Neural cell (in vitro differentiated cells): ENCODE measurements around the gene FAM227B. TPM values are rescaled to one million over a fixed set of nuclear protein-coding genes. Genes with fewer than 3 reads are reported as not detected.

ENCODE experiments used
- H2AFZ ChIP-seq: fragments of 200-600, 300-800 bp; sonication (generic), shearing (Covaris generic); 2 replicates; pipeline ENCODE4 v1.6.0; 2014; ENCODE audit warnings: low read depth, mild to moderate bottlenecking, antibody characterized with exemption, low read length, moderate library complexity
- H3F3A ChIP-seq: fragments of 200-600 bp; shearing (Covaris generic); 2 replicates; pipeline ENCODE4 v1.6.1; 2016; ENCODE audit warnings: mild to moderate bottlenecking, moderate library complexity, mixed read lengths, antibody characterized with exemption, low read length; ENCODE audit not compliant: insufficient read depth, poor library complexity, severe bottlenecking
- H3K27ac ChIP-seq: fragments of 200-600, 300-800 bp; sonication (generic), shearing (Covaris generic); 2 replicates; pipeline ENCODE4 v1.5.1; 2014; ENCODE audit warnings: mild to moderate bottlenecking, low read length, moderate library complexity
- H3K27me3 ChIP-seq: fragments of 300-800, 200-600 bp; sonication (generic), shearing (Covaris generic); 2 replicates; pipeline ENCODE4 v1.6.0; 2014; ENCODE audit warnings: mild to moderate bottlenecking, low read depth, low read length, moderate library complexity; ENCODE audit not compliant: insufficient read depth
- H3K36me3 ChIP-seq: fragments of 300-800, 200-600 bp; sonication (generic), shearing (Covaris generic); 2 replicates; pipeline ENCODE4 v1.5.1; 2014; ENCODE audit warnings: mild to moderate bottlenecking, antibody characterized with exemption, low read length, moderate library complexity; ENCODE audit not compliant: insufficient read depth
- H3K4me2 ChIP-seq: fragments of 300-800, 200-600 bp; sonication (generic), shearing (Covaris generic); 2 replicates; pipeline ENCODE4 v1.6.0; 2014; ENCODE audit warnings: mild to moderate bottlenecking, low read length
- H3K4me3 ChIP-seq: fragments of 300-800, 200-600 bp; sonication (generic), shearing (Covaris generic); 2 replicates; pipeline ENCODE4 v1.5.1; 2014; ENCODE audit warnings: mild to moderate bottlenecking, low read length, moderate library complexity
- H3K79me2 ChIP-seq: fragments of 200-600 bp; shearing (Covaris generic); replicated peaks from 2 replicates; pipeline ENCODE4 v1.6.0; 2014; ENCODE audit warnings: mild to moderate bottlenecking, low read length, moderate library complexity; ENCODE audit not compliant: insufficient read depth
- H3K9ac ChIP-seq: fragments of 300-800, 200-600 bp; sonication (generic), shearing (Covaris generic); 2 replicates; pipeline ENCODE4 v1.6.1; 2016; ENCODE audit warnings: mild to moderate bottlenecking, low read length, mixed read lengths
- H3K9me2 ChIP-seq: fragments of 200-600 bp; shearing (Covaris generic); 2 replicates; pipeline ENCODE4 v1.6.1; 2016; ENCODE audit warnings: mild to moderate bottlenecking, low read length, mixed read lengths; ENCODE audit not compliant: insufficient read depth
- H3K9me3 ChIP-seq: fragments of 200-600, 300-800 bp; sonication (generic), shearing (Covaris generic); 2 replicates; pipeline ENCODE4 v1.6.1; 2016; ENCODE audit warnings: mild to moderate bottlenecking, mixed run types, low read length, moderate library complexity, mixed read lengths
- H4K20me1 ChIP-seq: fragments of 200-600 bp; shearing (Covaris generic); 2 replicates; pipeline ENCODE4 v1.6.1; 2016; ENCODE audit warnings: mild to moderate bottlenecking, mixed run types; ENCODE audit not compliant: insufficient read depth
- CTCF ChIP-seq: fragments of 450-650 bp; IDR thresholded peaks from 2 replicates; pipeline ENCODE4 v1.5.1; 2014; ENCODE audit warnings: antibody characterized with exemption, mild to moderate bottlenecking, moderate library complexity; ENCODE audit not compliant: poor library complexity, severe bottlenecking
- EP300 ChIP-seq: fragments of 450-650 bp; conservative IDR thresholded peaks from 2 replicates; pipeline ENCODE4 v1.6.1; 2014; ENCODE audit warnings: antibody characterized with exemption, mild to moderate bottlenecking, moderate library complexity; ENCODE audit not compliant: poor library complexity, severe bottlenecking
- EZH2 ChIP-seq: fragments of 200-600, 300-800 bp; shearing (Covaris generic), sonication (generic); IDR thresholded peaks from 2 replicates; pipeline ENCODE4 v1.6.1; 2014; ENCODE audit warnings: antibody characterized with exemption, low read length, borderline replicate concordance, mild to moderate bottlenecking; ENCODE audit not compliant: insufficient read depth, poor library complexity, severe bottlenecking
- MXI1 ChIP-seq: fragments of 450-650 bp; conservative IDR thresholded peaks from 2 replicates; pipeline ENCODE4 v1.6.1; 2014; ENCODE audit warnings: antibody characterized with exemption, mild to moderate bottlenecking; ENCODE audit not compliant: poor library complexity, severe bottlenecking
- POLR2AphosphoS5 ChIP-seq: IDR thresholded peaks from 2 replicates; pipeline ENCODE4 v1.6.1; 2012
- RAD21 ChIP-seq: fragments of 450-650 bp; conservative IDR thresholded peaks from 2 replicates; pipeline ENCODE4 v1.6.1; 2014; ENCODE audit warnings: antibody characterized with exemption, mild to moderate bottlenecking, moderate library complexity
- REST ChIP-seq: IDR thresholded peaks from 2 replicates; pipeline ENCODE4 v1.6.1; 2012; ENCODE audit warnings: borderline replicate concordance
- SMC3 ChIP-seq: fragments of 450-650 bp; conservative IDR thresholded peaks from 2 replicates; pipeline ENCODE4 v1.6.1; 2014; ENCODE audit warnings: antibody characterized with exemption, mild to moderate bottlenecking, moderate library complexity; ENCODE audit not compliant: poor library complexity
- TAF1 ChIP-seq: IDR thresholded peaks from 2 replicates; pipeline ENCODE4 v1.6.1; 2012; ENCODE audit warnings: low read depth
- polyA plus RNA-seq: library from polyadenylated mRNA; depleted of rRNA; stranded (reverse); fragments of >200 nt; gene quantifications from 2 replicates; pipeline ENCODE4 v1.2.3, GENCODE V29; 2014

The FAM227B gene
- polyA plus RNA-seq, 1 donor from 2014 or later = 0.88 TPM

- H3F3A ChIP-seq = no peaks in the 10 kb centered on the region
- H3K4me2 ChIP-seq = no peak overlapping the region
- TF ChIP-seq POLR2AphosphoS5 (no peak), EZH2 (no peak), SMC3 (no peak), TAF1 (no peak), RAD21 (no peak), REST (no peak), CTCF (no peak), MXI1 (no peak), EP300 (no peak)
- no peaks in the 10 kb centered on the region for H3K9me3 ChIP-seq
- no peaks in the 10 kb centered on the region for H3K36me3 ChIP-seq
- H3K27ac ChIP-seq = no peak overlapping the region
- H3K9me2 ChIP-seq = no peaks in the 10 kb centered on the region
- H3K27me3 ChIP-seq = no peaks in the 10 kb centered on the region
- no peaks in the 10 kb centered on the region for H3K79me2 ChIP-seq
- no peak overlapping the region for H3K4me3 ChIP-seq
- no peak overlapping the region for H3K9ac ChIP-seq
- H2AFZ ChIP-seq = no peak overlapping the region
- no peaks in the 10 kb centered on the region for H4K20me1 ChIP-seq
Measured at GRCh38 chr15:49372366-49372765, 248.3 kb downstream of the FAM227B start.

- H3K4me3 ChIP-seq = no peak overlapping the region
- H4K20me1 ChIP-seq = no peaks in the 10 kb centered on the region
- H3K79me2 ChIP-seq = no peaks in the 10 kb centered on the region
- H3K9me2 ChIP-seq = no peaks in the 10 kb centered on the region
- H3F3A ChIP-seq = no peaks in the 10 kb centered on the region
- no peaks in the 10 kb centered on the region for H3K27me3 ChIP-seq
- no peak overlapping the region for H3K9ac ChIP-seq
- H2AFZ ChIP-seq = no peak overlapping the region
- no peaks in the 10 kb centered on the region for H3K36me3 ChIP-seq
- peak; percentile 58 for TF ChIP-seq SMC3
- peak; percentile 33 for TF ChIP-seq CTCF
- peak; percentile 44 for TF ChIP-seq RAD21
- no peak for TF ChIP-seq REST
- no peak overlapping the region for H3K4me2 ChIP-seq
- H3K9me3 ChIP-seq = no peaks in the 10 kb centered on the region
- no peak overlapping the region for H3K27ac ChIP-seq
Measured at GRCh38 chr15:49370782-49371181, 249.8 kb downstream of the FAM227B start.
